K562 (cell line): ENCODE measurements around the gene INTS1. TPM values are rescaled to one million over a fixed set of nuclear protein-coding genes. Genes with fewer than 3 reads are reported as not detected.

Experiments
- ATAC-seq: fragments of 200-7000 bp; cut with Tn5 transposase; 3 replicates; pipeline ENCODE4 v1.9.1; 2020; ENCODE audit warnings: moderate library complexity
- BruUV-seq: library from RNA; stranded (reverse); fragments of 400-500 nt; replicated peaks from 2 replicates; lab custom pipeline; 2021; lab: Mats Ljungman, UMichigan
- CTCF ChIA-PET: fragments of 300-600 bp; formaldehyde crosslinking; extraction: SDS; loops from one replicate; lab custom pipeline; 2021; ENCODE audit warnings: low intra/inter-chr PET ratio; lab: Yijun Ruan, JAX
- POLR2A ChIA-PET: fragments of 300-600, 350-650 bp; sonication (Branson Sonifier 250); formaldehyde crosslinking; extraction: SDS; loops from one replicate; lab custom pipeline; 2021; ENCODE audit warnings: antibody characterized with exemption, inconsistent platforms; lab: Yijun Ruan, JAX
- DNase-seq, 4 experiments: peaks; one replicate each; pipeline versions ENCODE4 v3.0.0 to v3.0.0-alpha.2; 2011 to 2018; ENCODE audit warnings: low spot score in 3 of 4, mixed read lengths in 3 of 4; ENCODE audit errors: extremely low read depth in 1 of 4
- FAIRE-seq: peaks from 2 replicates; lab custom pipeline; 2011; peaks lifted over from hg19 to GRCh38; lab: Jason Lieb, UNC
- H2AFZ ChIP-seq: 2 replicates; pipeline ENCODE4 v1.6.0; 2011; ENCODE audit warnings: low read depth, low read length, control low read depth, inconsistent platforms
- H3K27ac ChIP-seq: fragments of 200-600 bp; 3 replicates; pipeline ENCODE4 v1.8.0; 2011; ENCODE audit warnings: low read depth, mild to moderate bottlenecking, control low read depth, inconsistent platforms, low read length, moderate library complexity, mixed read lengths; ENCODE audit errors: extremely low read depth
- H3K27me3 ChIP-seq, 2 experiments: fragments of 300-600 bp in 1 of 2; 2 replicates in 1 of 2; 3 replicates in 1 of 2; pipeline versions ENCODE4 v1.6.0 to v1.8.0; 2011; ENCODE audit warnings: inconsistent platforms in 2 of 2, low read length in 2 of 2, mild to moderate bottlenecking in 1 of 2, mixed read lengths in 1 of 2, moderate library complexity in 1 of 2; ENCODE audit not compliant: control insufficient read depth in 2 of 2, insufficient read depth in 2 of 2
- H3K36me3 ChIP-seq: fragments of 300-600 bp; 3 replicates; pipeline ENCODE4 v1.8.0; 2011; ENCODE audit warnings: mild to moderate bottlenecking, low read length, inconsistent platforms; ENCODE audit not compliant: control insufficient read depth, insufficient read depth
- H3K4me1 ChIP-seq, 2 experiments: fragments of 200-600 bp in 1 of 2; replicated peaks in 1 of 2; 2 replicates in 1 of 2; 3 replicates in 1 of 2; pipeline versions ENCODE4 v1.5.1 to v1.8.0; 2011; ENCODE audit warnings: inconsistent platforms in 2 of 2, low read length in 2 of 2, mild to moderate bottlenecking in 1 of 2, mixed read lengths in 1 of 2, moderate library complexity in 1 of 2; ENCODE audit not compliant: control insufficient read depth in 2 of 2, insufficient read depth in 2 of 2
- H3K4me2 ChIP-seq: 2 replicates; pipeline ENCODE4 v1.6.1; 2011; ENCODE audit warnings: low read length, control low read depth, inconsistent platforms, mixed read lengths; ENCODE audit not compliant: insufficient read depth
- H3K4me3 ChIP-seq: fragments of 200-600 bp; sonication (generic), shearing (Covaris generic); 2 replicates; pipeline ENCODE4 v1.5.1; 2016; ENCODE audit warnings: control low read depth, inconsistent platforms
- H3K79me2 ChIP-seq: fragments of 200-600 bp; 3 replicates; pipeline ENCODE4 v1.8.0; 2011; ENCODE audit warnings: low read length, inconsistent platforms; ENCODE audit not compliant: control insufficient read depth, insufficient read depth
- H3K9ac ChIP-seq, 2 experiments: 2 replicates each; pipeline versions ENCODE4 v1.6.0 to v1.6.1; 2011; ENCODE audit warnings: low read depth in 2 of 2, low read length in 2 of 2, control low read depth in 1 of 2, inconsistent platforms in 1 of 2, mild to moderate bottlenecking in 1 of 2, mixed read lengths in 1 of 2; ENCODE audit not compliant: insufficient read depth in 1 of 2
- H3K9me1 ChIP-seq: one replicate; pipeline ENCODE4 v1.6.0; 2011; ENCODE audit warnings: inconsistent platforms, mild to moderate bottlenecking, low read length, moderate library complexity; ENCODE audit not compliant: control insufficient read depth, insufficient read depth
- H3K9me3 ChIP-seq: replicated peaks from 2 replicates; pipeline ENCODE4 v1.5.1; 2011; ENCODE audit warnings: low read depth, low read length, inconsistent platforms; ENCODE audit not compliant: control insufficient read depth, insufficient read depth
- H4K20me1 ChIP-seq: replicated peaks from 2 replicates; pipeline ENCODE4 v1.6.1; 2011; ENCODE audit warnings: low read length, inconsistent platforms, mixed read lengths; ENCODE audit not compliant: control insufficient read depth, insufficient read depth
- ARID1B ChIP-seq: fragments of 450-650 bp; IDR thresholded peaks from 2 replicates; pipeline ENCODE4 v1.6.1; 2016; ENCODE audit warnings: antibody characterized with exemption, mild to moderate bottlenecking, inconsistent platforms
- WGBS: fragments of 100-300 bp; shearing (Covaris generic); methylation state at CpG from one replicate; pipeline ENCODE4 v1.1.6; 2016; ENCODE audit warnings: low coverage, mixed read lengths; ENCODE audit not compliant: insufficient coverage; ENCODE audit errors: missing lambda C conversion rate; 5-methylcytosine and 5-hydroxymethylcytosine counted together
- in situ Hi-C: fragments of 300-500 bp; cut with MboI; formaldehyde crosslinking; loops from 4 replicates; pipeline ENCODE4 v1.15.0; 2018; ENCODE audit warnings: inconsistent platforms, mixed read lengths
- intact Hi-C: fragments of 100-400 bp; cut with micrococcal nuclease; formaldehyde crosslinking; loops from 2 replicates; pipeline ENCODE4 v1.14.2; 2022
- polyA plus RNA-seq, 8 experiments: library from polyadenylated mRNA; depleted of rRNA in 4 of 8; stranded (reverse) in 5 of 8; unstranded in 3 of 8; fragments of >200 nt; fragmentation: Nextera tagmentation in 2 of 8; fragmentation: Illumina TruSeq in 1 of 8; extraction: Ambion mirVana in 2 of 8; extraction: Trizol in 1 of 8; gene quantifications; 2 replicates each; pipeline versions ENCODE4 v1.2.1 to v1.2.3, GENCODE V29; 2011 to 2014; ENCODE audit warnings: inconsistent platforms in 1 of 8, missing spikeins in 1 of 8
- total RNA-seq, 7 experiments: library from RNA; depleted of rRNA in 6 of 7; stranded (reverse); fragments of >200 nt in 6 of 7; fragmentation: Illumina TruSeq in 2 of 7; extraction: Trizol in 2 of 7; gene quantifications; 2 replicates each; pipeline versions ENCODE4 v1.2.1 to v1.2.3, GENCODE V29; 2011 to 2021; ENCODE audit warnings: low replicate concordance in 1 of 7
- TF ChIP-seq, protein P1 (sequence below): sonication (generic); formaldehyde crosslinking; IDR thresholded peaks from 2 replicates; pipeline ENCODE4 v1.8.0; 2022; ENCODE audit warnings: missing genetic modification reagents, mild to moderate bottlenecking, moderate library complexity, borderline replicate concordance
- TF ChIP-seq, protein P2 (sequence below): fragments of 250-450 bp; sonication (Bioruptor Pico); IDR thresholded peaks from 2 replicates; pipeline ENCODE4 v1.9.0; 2021; ENCODE audit warnings: mild to moderate bottlenecking, inconsistent platforms
- TF ChIP-seq, protein P3 (sequence below): sonication (generic); formaldehyde crosslinking; IDR thresholded peaks from 2 replicates; pipeline ENCODE4 v1.8.1; 2023; ENCODE audit warnings: mild to moderate bottlenecking, missing genetic modification reagents

INTS1 gene
- total and polyA plus RNA-seq, 9 of the 15 experiments (the other 6 are each of a cell fraction or from before 2014, with no cell fraction given) = 0.34 to 119 (median 18.5) TPM

DNA sequence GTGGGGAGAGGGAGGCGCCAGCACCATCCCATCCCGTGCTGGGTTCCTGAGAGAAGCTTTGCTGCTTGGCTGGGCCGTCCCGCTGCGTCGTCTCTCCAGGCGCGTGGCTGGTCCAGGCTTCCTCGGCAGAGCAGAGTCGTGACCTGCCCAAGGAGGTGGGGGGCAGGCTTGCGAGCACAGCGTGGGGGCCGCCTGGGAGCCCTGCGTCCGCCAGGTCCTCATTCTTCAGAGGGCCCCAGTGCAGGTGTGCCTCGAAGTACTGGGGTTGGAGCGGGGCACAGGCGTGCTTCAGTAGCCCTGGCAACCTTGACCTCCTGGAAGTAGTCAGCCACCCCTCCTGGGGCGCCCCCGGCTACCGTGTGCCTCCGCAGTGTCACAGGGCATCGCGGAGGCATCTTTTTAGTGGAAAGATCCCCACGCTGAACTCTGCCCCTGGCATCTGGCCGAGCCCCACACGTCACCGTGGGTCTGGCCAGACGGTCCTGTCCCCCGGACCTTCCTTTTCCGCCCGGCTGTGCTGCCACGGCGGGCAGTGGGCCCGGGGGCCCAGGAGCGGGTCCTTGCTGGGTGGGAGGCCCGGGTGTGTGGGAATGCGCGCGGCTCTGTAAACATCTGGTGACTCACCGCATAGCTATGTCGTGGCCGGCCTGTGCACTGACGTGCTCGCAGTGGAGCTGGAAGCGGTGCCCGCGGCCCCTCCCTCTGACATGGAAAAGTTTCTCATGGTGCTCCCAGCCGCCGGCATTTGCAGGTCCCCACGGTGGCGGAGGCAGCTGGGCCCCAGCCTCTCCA lies 32.8 kb upstream of the INTS1 start (continued):
- TF ChIP-seq, protein P1, sequence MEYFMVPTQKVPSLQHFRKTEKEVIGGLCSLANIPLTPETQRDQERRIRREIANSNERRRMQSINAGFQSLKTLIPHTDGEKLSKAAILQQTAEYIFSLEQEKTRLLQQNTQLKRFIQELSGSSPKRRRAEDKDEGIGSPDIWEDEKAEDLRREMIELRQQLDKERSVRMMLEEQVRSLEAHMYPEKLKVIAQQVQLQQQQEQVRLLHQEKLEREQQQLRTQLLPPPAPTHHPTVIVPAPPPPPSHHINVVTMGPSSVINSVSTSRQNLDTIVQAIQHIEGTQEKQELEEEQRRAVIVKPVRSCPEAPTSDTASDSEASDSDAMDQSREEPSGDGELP (CRISPR knock-in tag) = peak; percentile 57; the same call in 1 of the 2 replicates
- TF ChIP-seq ARID1B = peak; percentile 71

DNA sequence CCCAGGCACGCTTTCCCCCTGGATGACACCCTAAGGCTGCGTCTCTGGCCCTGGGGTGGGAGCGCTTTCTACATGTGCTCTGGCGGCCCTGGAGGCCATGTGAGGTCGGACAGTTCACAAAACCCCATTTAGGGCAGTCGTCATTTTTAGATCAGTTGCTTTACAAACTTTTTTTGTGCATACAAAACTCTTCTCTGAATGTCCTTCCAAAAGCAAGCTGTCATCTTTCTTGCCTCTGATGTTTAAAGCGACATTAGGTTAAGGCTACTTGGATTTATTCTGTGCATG lies 32.2 kb upstream of the INTS1 start:
- H3K4me3 ChIP-seq = no peak overlapping the region
- no peaks in the 10 kb centered on the region for H3K9me3 ChIP-seq
- in situ Hi-C loops = no loop called here
- H2AFZ ChIP-seq = no peak overlapping the region
- ATAC-seq (no peak), DNase-seq (no peak), FAIRE-seq (no peak)
- 0 out of 4 replicates have a peak overlapping the region, but pooled peaks of 1 of the 2 experiments have one; percentile 4 for H3K9ac ChIP-seq
- H4K20me1 ChIP-seq = peaks cover 53% of the 10 kb centered on the region
- peak overlapping the region; percentile 24; the same call in 2 of the 3 replicates for H3K27ac ChIP-seq
- 75% methylated on average over 6 of the region's 7 CpGs for WGBS
- ChIA-PET CTCF (interaction anchor here (1.7 kb wide), 1 partner anchor 33 kb away, joined by 4 read pairs; the partner anchor contains the start of gene INTS1), POLR2A (interaction anchor here (1.4 kb wide), 1 partner anchor 12 kb away, joined by 6 read pairs; no protein-coding TSS in a partner anchor)
- peaks cover 14% of the 10 kb centered on the region for H3K9me1 ChIP-seq
- no TSS peak for BruUV-seq
- H3K4me2 ChIP-seq = no peak overlapping the region
- intact Hi-C loops = no loop called here
- TF ChIP-seq, protein P2, sequence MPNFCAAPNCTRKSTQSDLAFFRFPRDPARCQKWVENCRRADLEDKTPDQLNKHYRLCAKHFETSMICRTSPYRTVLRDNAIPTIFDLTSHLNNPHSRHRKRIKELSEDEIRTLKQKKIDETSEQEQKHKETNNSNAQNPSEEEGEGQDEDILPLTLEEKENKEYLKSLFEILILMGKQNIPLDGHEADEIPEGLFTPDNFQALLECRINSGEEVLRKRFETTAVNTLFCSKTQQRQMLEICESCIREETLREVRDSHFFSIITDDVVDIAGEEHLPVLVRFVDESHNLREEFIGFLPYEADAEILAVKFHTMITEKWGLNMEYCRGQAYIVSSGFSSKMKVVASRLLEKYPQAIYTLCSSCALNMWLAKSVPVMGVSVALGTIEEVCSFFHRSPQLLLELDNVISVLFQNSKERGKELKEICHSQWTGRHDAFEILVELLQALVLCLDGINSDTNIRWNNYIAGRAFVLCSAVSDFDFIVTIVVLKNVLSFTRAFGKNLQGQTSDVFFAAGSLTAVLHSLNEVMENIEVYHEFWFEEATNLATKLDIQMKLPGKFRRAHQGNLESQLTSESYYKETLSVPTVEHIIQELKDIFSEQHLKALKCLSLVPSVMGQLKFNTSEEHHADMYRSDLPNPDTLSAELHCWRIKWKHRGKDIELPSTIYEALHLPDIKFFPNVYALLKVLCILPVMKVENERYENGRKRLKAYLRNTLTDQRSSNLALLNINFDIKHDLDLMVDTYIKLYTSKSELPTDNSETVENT = no peak
- TF ChIP-seq, protein P3, sequence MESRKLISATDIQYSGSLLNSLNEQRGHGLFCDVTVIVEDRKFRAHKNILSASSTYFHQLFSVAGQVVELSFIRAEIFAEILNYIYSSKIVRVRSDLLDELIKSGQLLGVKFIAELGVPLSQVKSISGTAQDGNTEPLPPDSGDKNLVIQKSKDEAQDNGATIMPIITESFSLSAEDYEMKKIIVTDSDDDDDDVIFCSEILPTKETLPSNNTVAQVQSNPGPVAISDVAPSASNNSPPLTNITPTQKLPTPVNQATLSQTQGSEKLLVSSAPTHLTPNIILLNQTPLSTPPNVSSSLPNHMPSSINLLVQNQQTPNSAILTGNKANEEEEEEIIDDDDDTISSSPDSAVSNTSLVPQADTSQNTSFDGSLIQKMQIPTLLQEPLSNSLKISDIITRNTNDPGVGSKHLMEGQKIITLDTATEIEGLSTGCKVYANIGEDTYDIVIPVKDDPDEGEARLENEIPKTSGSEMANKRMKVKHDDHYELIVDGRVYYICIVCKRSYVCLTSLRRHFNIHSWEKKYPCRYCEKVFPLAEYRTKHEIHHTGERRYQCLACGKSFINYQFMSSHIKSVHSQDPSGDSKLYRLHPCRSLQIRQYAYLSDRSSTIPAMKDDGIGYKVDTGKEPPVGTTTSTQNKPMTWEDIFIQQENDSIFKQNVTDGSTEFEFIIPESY (CRISPR knock-in tag) = peak; percentile 84
- TF ChIP-seq, all 486 proteins: peak for 1
- Histone ChIP-seq H3K79me2 (peaks cover 68% of the 10 kb centered on the region), H3K4me1 (peaks cover 43 to 87% of the 10 kb centered on the region in 2 experiments), H3K27me3 (no peaks in the 10 kb centered on the region), H3K36me3 (peaks cover 44% of the 10 kb centered on the region; the same call in 2 of the 3 replicates)
